Measurements from ENCODE around the gene CXCL3.

Gene CXCL3

GRCh38 chr4:74061430-74061829 is 22.9 kb upstream of the CXCL3 start:
- TF ChIP-seq POLR2A (IDR thresholded peaks at IDR 0.05; ENCODE audit: low read length) = no peak
- no peak for TF ChIP-seq GATA1 (IDR thresholded peaks at IDR 0.05; ENCODE audit: low read depth, low read length)
- no peak for DNase-seq

DNA sequence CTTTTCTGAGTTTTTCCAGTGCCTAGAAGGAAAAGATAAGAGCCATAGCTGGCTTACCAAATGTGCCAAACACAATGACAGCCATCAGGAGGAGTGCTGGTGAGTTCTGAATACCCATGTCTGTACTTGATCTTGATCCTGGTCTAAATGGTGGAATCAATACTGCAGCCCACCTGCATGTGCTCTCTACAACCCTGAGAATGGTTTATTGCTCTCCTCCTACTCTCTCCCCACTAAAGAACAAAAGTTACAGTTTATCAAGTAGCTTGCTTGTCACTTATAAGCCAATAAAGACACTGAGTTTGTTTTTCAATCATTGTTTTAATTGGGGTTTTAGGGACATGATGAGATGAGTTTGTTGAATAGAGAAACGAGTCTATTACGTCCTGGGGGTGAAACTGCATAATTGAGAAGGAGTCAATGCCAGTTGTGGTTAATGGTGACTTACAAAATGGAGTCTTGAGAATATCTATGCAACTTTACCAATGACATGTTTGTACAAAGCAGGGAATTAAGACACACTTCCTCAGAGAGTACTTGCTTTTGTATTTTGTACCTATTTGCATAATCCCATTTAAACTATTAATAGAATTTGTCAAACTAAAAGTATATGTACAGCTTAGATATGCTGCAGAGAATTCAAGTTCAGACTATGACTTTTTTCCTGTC is 20.8 kb upstream of the CXCL3 start:
- TF ChIP-seq POLR2A (IDR thresholded peaks at IDR 0.05; ENCODE audit: low read length) (no peak), GATA1 (IDR thresholded peaks at IDR 0.05; ENCODE audit: low read depth, low read length) (no peak)
- DNase-seq = peak in 1 of 2 experiments; percentile 47

DNA sequence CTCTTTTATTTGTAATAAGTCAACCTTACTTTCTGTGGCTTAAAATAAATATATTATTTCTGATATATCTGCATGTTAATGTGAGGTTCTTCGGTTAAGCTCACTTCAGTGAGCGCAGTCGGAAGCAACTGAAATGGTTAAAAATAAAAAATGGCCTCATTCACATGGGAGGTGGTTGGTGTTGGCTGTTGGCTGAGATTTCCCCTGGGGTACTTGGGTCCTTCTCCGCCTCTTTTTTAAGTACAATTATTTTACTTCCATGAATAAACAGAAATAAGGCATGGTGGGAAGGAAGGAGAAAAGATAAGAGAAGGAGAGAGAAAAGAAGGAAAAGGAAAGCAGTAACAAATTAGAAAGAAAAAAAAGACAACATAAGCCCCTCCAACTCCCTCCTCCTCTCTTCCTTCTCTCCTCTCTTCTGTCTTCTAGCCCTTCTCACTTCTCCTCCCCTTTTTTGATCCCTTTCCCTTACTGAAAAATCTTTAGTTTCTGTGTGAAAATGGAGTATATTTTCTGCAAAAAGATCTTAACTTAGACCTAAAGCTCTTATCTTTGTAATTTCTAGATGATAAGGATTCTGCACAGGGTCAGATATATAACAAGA is 19.7 kb upstream of the CXCL3 start:
- TF ChIP-seq GATA1 (IDR thresholded peaks at IDR 0.05; ENCODE audit: low read depth, low read length) (no peak), POLR2A (IDR thresholded peaks at IDR 0.05; ENCODE audit: low read length) (no peak)
- no peak for DNase-seq

GRCh38 chr4:74057588-74057987 is 19.1 kb upstream of the CXCL3 start:
- TF ChIP-seq GATA1 (IDR thresholded peaks at IDR 0.05; ENCODE audit: low read depth, low read length) (no peak), POLR2A (IDR thresholded peaks at IDR 0.05; ENCODE audit: low read length) (no peak)
- DNase-seq = peak; percentile 48 to 84

- peak; percentile 84 to 92 for DNase-seq
- TF ChIP-seq POLR2A (IDR thresholded peaks at IDR 0.05; ENCODE audit: low read length) = peak; percentile 30
- no peak for TF ChIP-seq GATA1 (IDR thresholded peaks at IDR 0.05; ENCODE audit: low read depth, low read length)
These were observed 18.5 kb upstream of the CXCL3 start for GRCh38 chr4:74056858-74057562.

DNA sequence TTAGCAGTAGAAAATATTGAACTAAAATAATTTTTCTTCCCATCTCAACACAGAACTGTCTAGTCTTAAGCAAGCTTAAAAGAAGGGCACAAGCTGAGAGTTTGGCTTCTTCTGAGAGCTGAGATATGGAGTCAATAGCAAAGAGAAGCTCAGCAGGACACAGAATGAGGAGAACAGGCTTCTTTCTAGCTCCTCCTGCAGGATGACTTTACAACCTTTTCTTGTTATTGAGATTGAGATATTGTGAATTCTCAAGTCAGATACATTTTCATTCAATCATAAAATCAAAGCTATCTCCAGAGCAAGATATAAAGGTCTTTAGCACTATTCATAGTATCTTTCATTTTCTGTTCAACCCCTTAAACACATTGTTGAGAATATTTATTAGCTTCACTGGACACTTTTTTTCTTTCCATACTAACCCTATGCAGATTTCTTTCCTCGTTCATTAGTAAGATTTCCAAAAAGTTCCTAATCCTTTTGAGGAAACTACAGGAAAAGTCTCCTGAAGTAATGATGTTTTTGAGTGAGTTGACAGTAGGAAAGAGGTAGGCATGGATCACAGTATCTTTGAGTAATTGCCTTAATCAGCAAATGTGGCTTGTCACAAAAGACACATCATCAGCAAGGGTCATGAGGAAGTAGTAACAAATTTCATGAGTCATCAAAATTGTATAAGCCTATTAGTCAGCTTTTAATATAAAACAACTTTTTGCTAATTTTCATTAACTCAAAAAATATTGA is 17.8 kb upstream of the CXCL3 start:
- peak; percentile 84 to 92 for DNase-seq
- TF ChIP-seq GATA1 (IDR thresholded peaks at IDR 0.05; ENCODE audit: low read depth, low read length) = no peak
- TF ChIP-seq POLR2A (IDR thresholded peaks at IDR 0.05; ENCODE audit: low read length) = no peak

DNA sequence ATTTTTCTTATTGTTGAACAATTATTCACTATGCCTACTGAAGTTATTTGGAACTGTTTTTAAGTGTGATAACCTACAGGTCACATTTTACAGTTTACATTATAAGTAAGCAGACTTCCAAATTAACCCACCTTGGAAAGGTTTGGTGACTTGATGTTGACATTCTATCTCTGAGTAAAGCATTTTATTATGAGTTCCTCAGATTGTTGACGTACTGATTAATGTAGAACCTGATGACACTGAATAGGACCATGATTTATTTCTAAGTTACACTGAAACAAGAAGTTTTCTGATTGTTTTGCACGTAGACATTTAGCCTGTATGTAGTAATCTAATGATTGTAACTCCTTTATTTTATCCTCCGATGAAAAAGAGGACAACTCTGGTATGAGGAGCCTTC is 17.0 kb upstream of the CXCL3 start:
- no peak for TF ChIP-seq GATA1 (IDR thresholded peaks at IDR 0.05; ENCODE audit: low read depth, low read length)
- TF ChIP-seq POLR2A (IDR thresholded peaks at IDR 0.05; ENCODE audit: low read length) = no peak
- DNase-seq = peak in 1 of 2 experiments; percentile 64

- peak; percentile 57 to 74 for DNase-seq
- TF ChIP-seq POLR2A (IDR thresholded peaks at IDR 0.05; ENCODE audit: low read length) = no peak
- no peak for TF ChIP-seq GATA1 (IDR thresholded peaks at IDR 0.05; ENCODE audit: low read depth, low read length)
These were observed 16.6 kb upstream of the CXCL3 start for GRCh38 chr4:74055096-74055495.

- no peak for TF ChIP-seq POLR2A (IDR thresholded peaks at IDR 0.05; ENCODE audit: low read length)
These were observed 16.1 kb upstream of the CXCL3 start for GRCh38 chr4:74054483-74055047.

GRCh38 chr4:74047152-74047551 is 8.7 kb upstream of the CXCL3 start:
- no peak for DNase-seq
- no peak for TF ChIP-seq GATA1 (IDR thresholded peaks at IDR 0.05; ENCODE audit: low read depth, low read length)
- TF ChIP-seq POLR2A (IDR thresholded peaks at IDR 0.05; ENCODE audit: low read length) = no peak

More at GRCh38 chr4:74054483-74055047, 16.1 kb upstream of the CXCL3 start:
- DNase-seq = no peak

DNA sequence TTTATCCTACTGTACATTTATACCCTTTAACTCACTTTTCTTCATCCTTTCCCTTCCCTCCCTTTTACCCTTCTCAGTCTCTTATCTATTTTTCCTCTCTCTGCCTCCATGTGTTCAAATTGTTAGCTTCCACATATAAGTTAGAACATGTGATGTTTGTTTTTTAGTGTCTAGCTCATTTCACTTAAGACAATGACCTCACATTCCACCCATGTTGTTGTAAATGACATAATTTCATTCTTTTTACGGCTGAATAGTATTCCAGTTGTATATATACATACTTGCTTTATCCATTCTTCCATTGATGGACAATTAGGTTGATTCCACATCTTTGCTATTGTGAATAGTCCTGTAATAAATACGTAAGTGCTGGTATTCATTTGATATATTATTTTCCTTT is 7.3 kb upstream of the CXCL3 start:
- DNase-seq = no peak
- TF ChIP-seq POLR2A (IDR thresholded peaks at IDR 0.05; ENCODE audit: low read length) = no peak
- TF ChIP-seq GATA1 (IDR thresholded peaks at IDR 0.05; ENCODE audit: low read depth, low read length) = no peak

DNA sequence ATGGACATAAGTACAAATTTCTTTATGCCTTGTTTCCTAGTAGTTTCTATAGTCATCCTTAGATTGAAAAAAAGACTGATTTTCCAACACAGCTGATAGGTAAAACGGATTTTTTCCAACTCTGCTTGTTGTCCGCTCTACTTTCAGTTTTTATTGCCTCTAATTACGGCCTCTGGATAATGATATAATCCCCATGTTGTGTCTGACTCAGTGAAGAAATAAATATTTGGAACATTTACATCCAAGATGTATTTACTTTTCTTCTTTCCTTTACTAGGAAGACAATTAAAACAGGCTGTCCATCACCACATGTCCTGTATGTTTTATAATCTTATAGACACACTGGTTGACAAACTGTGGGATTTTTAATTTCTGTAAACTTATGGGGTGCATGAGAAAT is 6.8 kb upstream of the CXCL3 start:
- DNase-seq = no peak
- TF ChIP-seq GATA1 (IDR thresholded peaks at IDR 0.05; ENCODE audit: low read depth, low read length) (no peak), POLR2A (IDR thresholded peaks at IDR 0.05; ENCODE audit: low read length) (no peak)

DNA sequence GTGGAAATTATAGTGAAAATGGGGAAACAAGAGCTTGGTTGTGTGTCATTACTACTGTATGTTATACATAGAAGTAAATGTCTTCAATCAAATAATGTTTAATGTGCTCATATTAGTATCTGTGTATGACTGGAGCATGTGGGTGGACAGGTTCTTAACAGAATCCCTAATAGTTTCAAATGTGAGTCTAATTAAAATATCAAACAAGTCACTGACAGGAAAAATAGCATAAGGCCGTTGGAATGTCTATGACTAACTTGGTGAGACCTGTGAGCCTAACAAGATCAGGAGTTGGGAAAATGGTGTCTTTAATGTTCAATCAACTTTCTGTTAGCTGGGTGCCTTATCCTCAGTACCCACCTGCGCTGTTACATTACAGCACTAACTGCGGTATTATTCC is 6.2 kb upstream of the CXCL3 start:
- no peak for DNase-seq
- no peak for TF ChIP-seq POLR2A (IDR thresholded peaks at IDR 0.05; ENCODE audit: low read length)
- no peak for TF ChIP-seq GATA1 (IDR thresholded peaks at IDR 0.05; ENCODE audit: low read depth, low read length)

DNA sequence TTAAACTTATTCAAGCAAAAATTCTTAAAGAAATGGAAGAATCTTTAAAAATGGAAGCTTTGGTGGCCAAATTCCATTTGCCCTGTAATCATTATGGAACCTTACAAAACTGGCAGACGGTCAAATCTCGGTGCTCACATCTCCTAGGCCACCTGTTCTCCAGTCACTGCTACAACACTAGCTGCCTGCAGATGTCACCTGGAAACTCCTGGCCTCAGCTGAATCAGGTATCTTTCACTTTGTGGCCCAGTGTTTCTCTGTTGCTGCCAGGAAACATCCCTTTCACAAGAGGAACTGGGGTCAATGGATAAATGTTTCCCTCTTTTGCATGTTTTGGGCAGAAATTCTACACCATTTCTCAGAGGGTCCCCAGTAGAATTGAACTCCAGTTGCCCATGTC is 4.2 kb upstream of the CXCL3 start:
- DNase-seq = no peak

More for the DNA sequence above, 4.2 kb upstream of the CXCL3 start:
- TF ChIP-seq POLR2A (IDR thresholded peaks at IDR 0.05; ENCODE audit: low read length) (no peak), GATA1 (IDR thresholded peaks at IDR 0.05; ENCODE audit: low read depth, low read length) (no peak)
